OCI-M2 (cell line): ENCODE results near the gene SLC35F1.

ENCODE experiments used
- DNase-seq: peaks from one replicate; lab custom pipeline; 2025; ENCODE audit not compliant: unreplicated experiment; lab: John Stamatoyannopoulos, UW

Gene SLC35F1

DNA sequence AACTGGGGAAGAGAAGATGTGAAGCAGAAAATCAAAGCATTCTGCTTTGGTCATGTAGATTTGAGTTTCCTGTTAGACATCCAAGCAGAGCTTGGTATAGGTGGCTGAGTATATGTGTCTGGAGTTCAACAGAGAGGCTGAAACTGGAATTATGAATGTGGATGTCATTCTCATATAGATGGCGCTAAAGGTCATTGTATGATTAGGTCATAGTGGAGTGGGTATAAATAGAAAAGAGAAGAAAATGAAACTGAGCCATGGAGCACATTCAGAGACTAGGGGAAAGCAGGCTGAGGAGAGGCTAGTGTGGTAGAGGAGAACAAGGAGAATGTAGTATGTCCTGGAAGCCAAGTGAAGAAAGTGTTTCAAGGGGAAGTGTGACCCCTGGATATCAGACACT is 345.4 kb downstream of the SLC35F1 start:
- DNase-seq, result no peak

- no peak for DNase-seq
Observed at GRCh38 chr6:118253741-118254140, 346.7 kb downstream of the SLC35F1 start.

DNA sequence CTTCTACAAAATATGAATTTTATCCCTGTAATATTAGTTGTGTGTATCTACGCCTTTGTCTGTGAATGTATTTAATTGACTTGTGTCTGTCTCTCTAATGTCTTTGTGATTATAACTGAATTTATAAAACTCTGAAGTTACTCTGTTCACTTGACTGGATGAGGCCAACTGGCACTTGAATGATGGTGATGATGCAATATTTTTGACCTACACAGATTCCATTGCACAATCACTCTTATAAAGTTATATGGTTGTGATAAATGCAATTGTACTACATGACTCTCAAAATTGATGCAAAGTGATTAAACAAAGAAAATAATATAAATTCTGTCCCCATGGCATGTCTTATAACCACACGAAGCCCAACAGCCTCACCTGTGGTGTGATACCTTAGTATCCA is 353.8 kb downstream of the SLC35F1 start:
- no peak for DNase-seq

DNA sequence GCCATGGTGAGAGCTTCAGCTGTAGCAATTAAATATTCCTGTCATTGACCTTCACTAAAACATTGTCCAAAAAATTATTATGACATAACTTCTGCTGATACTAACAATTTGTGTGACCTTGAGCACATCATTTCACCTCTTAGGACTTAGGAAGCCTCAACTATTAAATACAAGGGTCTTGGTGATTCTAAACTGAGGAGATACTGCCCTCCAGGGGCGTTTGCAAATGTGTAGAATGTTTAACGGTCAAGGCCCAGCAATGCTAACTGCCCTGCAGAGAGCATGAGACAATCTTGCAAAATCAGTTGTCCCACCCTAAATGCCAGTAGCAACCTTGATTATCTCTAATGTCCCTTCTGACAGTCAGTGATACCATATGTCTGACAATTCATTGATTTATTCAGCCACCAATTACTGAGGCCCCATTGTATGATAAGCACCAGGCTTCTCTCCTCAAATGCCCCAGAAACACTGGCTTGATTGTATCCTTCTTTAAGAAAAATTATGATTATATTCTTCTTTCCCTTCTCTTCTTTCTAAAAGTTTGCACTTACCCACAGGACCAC is 356.9 kb downstream of the SLC35F1 start:
- no peak for DNase-seq

- no peak for DNase-seq
Observed at GRCh38 chr6:118269659-118270058, 362.6 kb downstream of the SLC35F1 start.

DNA sequence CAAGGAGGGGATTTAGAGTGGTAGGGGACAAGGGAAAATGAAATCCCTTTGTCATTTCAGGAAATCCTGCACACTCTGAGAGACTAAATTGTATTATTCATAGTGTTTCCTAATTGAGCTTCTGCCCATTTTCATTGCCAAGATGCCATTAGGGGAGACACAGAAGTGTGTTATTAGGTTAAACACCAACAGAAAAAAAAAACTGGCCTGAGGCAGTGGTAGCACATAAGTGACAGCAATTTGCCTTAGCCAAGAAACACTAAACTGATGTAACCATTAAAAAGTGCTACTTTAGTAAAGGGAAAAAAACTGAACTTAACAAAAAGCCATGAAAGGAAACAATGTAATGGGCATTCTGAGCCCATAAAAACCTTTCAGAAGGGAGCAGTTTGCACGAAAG is 370.6 kb downstream of the SLC35F1 start:
- no peak for DNase-seq

DNA sequence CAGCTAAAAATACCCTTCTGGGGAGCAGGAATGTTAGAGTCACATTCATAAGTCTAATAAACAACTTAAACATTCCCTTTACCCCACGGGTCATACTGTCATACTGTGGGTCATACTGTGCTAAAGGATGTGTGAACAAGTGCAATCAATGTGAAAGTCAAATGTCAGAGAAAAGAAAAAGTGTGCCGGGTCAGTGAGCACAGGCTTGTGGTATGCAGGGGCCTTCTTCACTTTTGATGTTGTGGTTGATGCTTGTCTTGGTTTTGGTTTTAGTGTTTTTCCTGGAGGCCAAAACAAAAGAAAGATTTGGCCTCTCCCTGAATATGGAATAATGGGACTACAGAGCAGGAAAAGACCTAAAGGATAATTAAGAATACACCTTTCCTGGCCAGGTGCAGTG is 373.1 kb downstream of the SLC35F1 start:
- no peak for DNase-seq

GRCh38 chr6:118281291-118281690 is 374.2 kb downstream of the SLC35F1 start:
- DNase-seq, result no peak

- no peak for DNase-seq
Observed at GRCh38 chr6:118283766-118284165, 376.7 kb downstream of the SLC35F1 start.

GRCh38 chr6:118284736-118285360 is 377.8 kb downstream of the SLC35F1 start:
- no peak for DNase-seq

DNA sequence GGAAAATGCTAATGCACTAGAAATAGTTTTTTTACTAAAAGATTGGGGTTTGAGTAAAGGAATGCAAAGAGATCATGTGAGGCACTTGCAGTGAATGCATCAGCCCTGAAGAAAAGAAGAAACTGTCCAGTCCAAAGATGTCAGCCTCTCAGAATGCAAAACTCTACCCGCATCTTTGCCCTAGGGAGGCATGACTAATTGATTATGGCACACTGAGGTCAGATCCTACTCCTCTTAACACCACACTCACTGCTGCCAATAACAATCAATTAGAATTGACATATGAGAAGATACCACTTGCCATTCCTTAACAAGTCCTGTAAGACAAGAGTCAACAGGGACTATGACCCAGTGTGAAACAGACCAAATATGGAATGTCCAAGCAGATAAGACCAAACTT is 378.7 kb downstream of the SLC35F1 start:
- no peak for DNase-seq

DNA sequence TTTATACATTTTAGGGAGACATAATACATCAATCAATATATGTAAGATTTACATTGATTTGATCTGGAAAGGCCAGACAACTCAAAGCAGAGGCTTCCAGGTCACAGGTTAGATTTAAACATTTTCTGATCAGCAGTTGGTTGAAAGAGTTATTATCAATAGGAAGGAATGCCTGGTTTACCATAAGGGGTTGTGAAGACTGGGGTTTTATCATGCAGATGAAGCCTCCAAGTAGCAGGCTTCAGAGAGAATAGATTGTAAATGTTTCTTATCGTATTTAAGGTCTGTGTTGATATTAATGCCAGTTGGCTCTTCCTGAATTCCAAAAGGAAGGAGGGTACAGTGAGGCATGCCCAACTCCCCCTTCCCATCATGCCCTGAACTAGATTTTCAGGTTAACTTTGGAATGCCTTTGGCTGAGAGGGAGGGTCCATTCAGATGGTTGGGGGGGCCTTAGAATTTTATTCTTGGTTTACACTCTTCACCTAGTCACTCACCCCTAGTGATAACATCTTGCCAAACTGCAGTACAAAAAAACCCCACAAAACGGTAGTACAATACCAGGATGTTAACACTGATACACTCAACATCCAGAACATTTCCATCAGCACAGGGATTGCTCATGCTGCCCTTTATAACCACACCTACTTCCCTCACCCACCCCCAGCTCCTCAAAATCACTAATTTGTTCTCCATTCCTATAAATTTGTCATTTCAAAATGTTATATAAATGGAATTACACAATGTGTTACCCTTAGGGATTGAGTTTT is 381.5 kb downstream of the SLC35F1 start:
- no peak for DNase-seq

DNA sequence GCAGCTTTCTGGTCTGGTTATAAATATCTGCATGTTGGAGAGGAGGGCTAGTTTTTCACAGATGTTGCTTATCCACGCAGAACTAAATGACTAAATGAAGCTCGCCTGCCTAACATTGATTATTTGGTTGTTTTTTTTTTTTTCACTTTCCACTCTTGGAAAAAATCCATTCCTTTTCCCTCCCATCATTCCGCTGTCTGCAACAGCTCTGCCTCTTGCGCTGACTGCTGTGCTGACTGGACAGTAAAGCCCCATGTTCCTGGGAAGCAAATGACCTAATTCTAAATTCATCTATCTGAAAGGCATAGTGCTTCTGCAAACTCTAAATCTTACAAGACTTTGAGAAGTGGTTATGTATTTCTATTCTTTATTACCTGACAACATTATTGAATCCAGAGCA is 385.5 kb downstream of the SLC35F1 start:
- no peak for DNase-seq

DNA sequence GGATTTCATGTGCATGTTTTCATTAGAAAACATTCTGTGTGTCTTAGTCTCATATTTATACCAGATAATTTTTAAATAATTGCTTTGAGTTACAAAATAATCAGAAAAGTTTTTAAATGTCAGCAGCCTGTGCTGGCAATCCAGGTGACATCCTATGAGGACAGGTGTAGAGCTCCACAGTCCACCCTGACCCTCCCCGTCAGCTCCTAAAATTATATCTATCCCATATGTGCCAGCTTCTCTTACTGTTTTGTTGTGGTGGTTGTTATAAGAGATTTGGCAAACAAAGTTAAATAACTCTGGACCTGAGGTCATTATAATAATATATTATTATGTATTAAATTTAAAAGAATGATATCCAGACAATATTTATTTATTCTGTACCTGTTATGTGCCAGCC is 387.8 kb downstream of the SLC35F1 start:
- no peak for DNase-seq

DNA sequence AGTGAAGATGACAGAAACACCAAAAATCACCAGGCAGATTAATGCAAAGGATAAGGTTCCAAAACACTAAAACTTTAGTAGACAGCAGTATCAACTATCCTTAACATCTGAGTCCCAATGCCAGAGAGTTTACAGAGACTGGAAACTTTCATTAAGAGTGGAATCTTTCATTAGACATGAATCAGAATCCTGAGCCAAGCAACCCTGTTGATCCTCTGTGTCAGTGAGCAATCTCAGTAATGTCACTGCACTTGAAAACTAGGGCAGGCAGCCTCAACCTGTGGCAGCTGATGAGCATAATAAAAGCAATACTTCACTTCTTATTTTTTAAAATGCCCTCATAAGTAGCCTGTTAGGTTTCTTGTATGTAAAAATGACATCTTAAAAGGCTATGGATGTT is 388.3 kb downstream of the SLC35F1 start:
- no peak for DNase-seq

DNA sequence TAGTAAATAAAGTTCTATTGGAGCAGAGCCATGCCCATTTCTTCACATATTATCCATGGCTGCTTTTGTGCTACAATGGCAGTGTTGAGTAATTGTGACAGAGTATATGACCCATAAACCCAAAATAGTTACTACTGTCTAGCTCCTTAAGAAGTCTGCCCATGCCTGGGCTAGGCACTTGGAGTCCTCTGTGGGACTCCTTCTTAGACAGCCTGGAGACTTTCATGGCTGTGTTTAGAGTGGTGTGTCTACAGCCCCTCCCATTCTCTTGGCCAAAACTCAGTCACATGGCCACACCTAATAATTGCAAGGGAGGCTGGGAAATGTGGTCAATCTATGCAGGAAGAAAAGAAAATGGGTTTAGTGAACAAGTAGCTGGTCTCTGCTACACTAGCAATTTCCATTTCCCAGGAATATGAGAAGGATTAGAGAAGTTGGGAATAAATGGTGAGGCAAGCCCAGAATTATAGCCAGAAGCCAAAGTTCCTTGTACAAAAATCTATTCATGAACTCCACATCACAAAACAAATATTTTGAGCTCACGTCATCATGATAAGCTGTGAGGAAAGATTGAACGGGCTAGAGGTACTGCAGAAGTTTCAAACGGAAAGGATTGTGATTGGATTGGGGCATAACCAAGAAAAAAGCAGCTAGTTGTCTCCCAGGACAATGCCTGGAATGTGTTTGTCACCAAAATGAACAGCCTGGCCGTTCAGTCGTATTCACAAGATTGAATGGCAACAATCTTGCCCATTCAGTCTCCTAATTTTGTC is 389.3 kb downstream of the SLC35F1 start:
- no peak for DNase-seq

DNA sequence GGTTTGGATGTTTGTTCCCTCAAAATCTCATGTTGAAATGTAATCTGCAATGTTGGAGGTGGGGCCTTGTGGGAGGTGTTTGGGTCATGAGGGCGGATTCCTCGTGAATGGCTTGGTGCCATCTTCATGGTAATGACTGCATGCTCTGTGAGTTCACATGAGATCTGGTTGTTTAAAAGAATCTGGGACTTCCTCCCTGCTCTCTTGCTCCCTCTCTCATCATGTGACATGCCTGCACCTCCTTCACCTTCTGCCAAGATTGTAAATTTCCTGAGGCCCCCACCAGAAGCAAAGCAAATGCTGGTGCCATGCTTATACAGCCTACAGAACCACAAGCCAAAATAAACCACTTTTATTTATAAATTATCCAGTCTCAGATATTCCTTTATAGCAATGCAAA is 390.8 kb downstream of the SLC35F1 start:
- DNase-seq, result no peak

DNA sequence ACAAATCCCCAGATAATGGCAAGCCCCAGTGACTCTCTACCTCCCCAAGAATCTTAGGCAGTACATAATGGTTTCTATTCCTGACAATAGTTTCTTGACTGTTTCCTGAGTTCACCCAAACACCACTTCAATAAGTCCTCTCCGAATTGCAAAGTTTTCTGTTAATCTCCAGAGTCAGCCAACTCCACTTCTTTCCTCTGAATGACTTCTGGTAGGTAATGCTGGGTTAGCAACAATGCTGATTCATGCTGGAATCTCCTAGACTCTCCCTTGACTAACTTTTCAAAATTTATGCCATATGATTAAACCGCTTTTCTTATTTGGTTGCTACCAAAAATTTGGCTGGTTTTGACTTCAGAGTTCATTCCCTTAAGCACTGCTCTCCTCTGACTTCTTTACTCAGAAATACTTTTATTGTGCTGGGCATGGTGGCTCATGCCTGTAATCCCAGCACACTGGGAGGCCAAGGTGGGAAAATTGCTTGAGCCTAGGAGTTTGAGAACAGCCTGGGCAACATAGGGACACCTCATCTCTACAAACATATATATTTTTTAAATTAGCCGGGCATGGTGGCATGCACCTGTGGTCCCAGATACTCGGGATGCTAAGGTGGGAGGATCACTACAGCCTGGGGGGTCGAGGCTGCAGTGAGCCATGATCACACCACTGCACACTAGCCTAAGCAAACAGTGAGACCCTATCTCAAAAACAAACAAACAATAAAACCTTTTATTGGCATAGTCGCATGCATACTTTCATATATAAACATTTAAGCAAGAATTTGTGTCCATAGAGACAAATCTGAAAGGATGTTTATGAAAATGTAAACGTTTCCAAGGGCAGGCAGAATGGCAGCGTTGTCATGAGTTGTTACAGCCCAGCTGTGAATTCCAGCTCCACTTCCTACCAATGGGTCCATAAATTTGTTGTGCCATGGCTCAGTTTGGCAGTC is 391.7 kb downstream of the SLC35F1 start:
- DNase-seq, result no peak

- no peak for DNase-seq
Observed at GRCh38 chr6:118299457-118299856, 392.4 kb downstream of the SLC35F1 start.

DNA sequence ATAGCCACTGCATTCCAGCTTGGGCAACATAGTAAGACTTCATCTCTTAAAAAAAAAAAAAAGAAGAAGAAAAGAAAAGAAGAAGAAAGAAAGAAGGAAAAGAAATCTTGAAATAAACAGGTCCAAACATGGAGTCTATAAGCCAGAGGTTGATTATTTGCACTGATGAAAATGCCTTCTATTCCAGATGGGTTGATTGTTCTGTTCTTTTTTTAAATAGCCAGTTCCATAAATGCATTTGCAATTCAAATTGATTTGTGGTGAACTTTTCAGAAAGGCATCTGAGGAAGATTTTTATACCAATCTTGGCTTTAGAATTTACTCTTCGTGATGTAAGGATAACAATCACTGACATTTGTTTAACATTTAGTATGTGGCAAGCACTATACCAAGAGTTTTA is 397.3 kb downstream of the SLC35F1 start:
- no peak for DNase-seq

DNA sequence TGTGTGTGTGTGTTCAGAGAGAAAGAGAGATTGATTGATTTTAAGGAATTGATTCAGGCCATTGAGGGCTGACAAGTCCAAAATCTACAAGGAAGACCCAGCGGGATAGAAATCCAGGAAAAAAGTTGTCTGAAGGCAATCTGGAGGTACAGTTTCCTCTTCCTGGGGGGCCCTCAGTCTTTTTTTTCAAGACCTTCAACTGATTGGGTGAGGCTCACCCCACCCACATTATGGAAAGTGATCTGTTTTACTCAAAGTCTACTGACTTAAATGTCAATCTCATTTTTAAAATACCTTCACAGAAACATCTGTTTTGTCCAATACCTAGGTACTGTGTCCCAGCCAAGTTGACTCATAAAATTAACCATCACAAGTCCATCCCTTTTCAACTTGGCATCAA is 398.0 kb downstream of the SLC35F1 start:
- DNase-seq, result no peak
